ENCODE results near the gene RYR2. TPM values are rescaled to one million over a fixed set of nuclear protein-coding genes. Genes with fewer than 3 reads are reported as not detected.

RYR2 gene
- total RNA-seq, 1 donor from 2014 or later: not detected

DNA sequence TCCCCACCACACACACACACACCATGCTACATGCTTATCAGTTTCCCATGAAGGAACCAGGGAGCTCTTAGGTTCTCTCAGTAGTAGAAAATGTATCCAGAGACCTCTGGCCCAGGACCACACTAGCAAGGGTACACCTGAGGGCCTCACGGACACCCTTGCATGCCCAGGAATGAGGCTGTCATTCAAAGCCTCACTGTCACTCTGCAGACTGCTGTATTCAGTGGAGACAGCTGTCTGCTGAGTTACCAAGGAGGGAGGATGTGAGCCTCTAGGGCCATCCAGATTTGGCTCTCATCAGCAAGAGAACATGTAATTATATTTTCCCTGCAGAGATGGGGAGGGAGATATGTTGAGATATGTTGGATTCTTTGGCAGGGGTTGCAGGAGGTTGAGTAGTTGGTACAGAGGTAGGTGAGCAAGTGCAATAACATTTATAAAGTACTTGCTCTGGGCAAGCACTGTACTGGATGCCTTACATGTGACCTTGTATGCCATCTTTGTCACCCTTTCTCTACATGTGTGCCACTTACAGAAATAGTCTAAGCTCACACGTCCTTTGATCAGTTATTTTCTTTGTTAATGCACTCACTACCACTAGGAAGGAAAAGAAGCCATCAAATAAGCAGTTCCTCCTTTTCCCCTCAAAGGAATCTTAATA is 598.2 kb downstream of the RYR2 start:
- intact Hi-C loops (cut with micrococcal nuclease): no loop called here

DNA sequence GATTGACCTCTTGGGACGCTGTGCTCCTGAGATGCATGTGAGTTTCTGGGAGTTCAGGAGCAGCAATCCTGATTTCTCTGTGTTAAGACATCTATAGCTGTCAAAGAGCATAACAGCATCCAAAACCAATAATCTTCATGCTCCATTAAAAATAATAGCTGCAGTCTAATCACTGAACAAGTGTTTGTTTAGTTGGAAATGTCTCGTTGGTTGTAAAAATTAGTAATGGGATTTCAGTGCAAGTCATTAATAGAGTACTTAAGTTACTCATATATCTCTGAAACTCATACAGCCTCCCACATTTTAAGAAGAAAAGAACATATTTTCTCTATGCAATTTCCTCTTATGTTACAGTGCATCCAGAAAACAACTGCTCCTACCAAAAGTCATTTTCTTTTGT is 599.0 kb downstream of the RYR2 start:
- intact Hi-C loops (cut with micrococcal nuclease): no loop called here

DNA sequence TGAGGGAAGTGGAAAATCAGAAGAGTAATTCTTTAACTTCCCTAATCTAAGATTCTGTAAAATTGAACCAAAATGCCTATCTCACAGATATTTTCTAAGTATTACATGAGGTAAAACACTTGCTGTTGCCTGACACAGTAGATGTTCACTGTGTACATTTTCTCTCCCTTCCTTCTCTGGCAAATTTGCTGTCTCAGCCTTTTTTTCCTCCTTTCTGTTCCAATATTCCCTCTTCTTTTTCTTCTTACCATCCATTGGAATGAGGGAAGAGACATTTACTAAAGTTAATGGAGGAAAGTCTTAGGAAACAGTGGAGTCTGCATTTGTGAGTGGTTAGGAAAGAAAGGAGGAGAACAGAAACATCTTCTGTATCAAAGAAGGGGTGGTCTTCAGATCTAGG is 608.8 kb downstream of the RYR2 start:
- intact Hi-C loops (cut with micrococcal nuclease): no loop called here

DNA sequence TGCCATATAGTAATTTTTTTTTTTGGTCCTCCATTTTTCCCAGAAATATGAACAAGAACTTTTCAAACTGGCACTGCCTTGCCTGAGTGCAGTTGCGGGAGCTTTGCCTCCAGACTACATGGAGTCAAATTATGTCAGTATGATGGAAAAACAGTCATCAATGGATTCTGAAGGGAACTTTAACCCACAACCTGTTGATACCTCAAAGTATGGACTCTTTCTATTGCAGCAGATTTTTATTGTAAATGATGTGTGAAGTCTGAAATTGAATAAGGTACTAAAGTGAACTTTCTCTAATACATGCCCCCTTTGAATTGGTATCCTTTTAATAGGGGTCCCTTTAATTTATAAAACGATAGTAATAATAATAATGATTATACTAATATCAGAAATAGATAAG is 613.8 kb downstream of the RYR2 start:
- intact Hi-C loops (cut with micrococcal nuclease): no loop called here

DNA sequence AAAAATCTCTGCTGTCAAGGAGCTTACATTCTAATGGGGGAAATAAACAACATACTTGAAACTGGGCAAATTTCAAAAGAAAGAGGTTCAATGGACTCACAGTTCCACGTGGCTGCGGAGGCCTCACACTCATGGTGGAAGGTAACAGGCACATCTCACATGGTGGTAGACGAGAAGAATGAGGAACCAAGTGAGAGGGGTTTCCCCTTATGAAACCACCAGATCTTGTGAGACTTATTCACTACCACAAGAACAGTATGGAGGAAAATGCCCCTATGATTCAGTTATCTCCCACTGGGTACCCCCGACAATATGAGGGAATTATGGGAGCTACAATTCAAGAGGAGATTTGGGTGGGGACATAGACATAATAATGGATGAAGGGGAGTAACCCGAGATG is 622.4 kb downstream of the RYR2 start:
- intact Hi-C loops (cut with micrococcal nuclease): no loop called here

DNA sequence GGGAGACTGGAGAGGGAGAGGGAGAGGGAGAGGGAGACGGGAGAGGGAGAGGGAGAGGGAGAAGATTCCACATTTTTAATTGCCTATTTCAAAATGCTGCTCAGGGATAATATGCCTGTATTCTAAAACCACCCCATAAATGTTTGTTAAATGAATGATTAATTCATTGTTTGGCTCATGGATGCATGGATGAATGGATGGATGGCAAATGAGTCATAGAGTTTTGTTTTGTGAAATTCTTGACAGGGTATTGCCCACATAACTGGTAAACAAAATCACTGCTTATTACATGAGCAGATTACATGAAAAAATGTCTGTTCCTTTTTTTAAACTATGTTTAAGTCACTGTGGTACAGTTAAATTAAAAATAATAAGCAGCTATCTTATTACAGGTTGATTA is 628.3 kb downstream of the RYR2 start:
- intact Hi-C loops (cut with micrococcal nuclease): no loop called here

DNA sequence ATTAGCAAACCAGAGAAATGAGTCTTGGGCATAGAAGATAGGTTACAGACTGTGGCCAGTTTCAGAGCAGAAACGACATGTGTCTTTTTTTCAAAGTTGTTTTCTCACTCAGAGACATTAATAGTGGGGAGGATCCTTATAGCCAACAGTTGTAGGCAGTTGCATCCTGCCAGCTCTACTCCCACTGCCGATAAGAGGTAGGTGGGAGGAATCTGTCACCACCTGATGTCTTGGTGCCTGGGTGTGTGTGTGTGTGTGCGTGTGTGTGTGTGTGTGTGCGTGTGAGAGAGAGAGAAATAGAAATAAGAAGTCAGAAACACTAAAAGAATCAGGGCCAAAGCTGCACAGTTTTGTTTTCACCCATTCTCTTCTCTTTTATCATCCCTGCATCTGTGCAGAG is 629.3 kb downstream of the RYR2 start:
- intact Hi-C loops (cut with micrococcal nuclease): no loop called here

DNA sequence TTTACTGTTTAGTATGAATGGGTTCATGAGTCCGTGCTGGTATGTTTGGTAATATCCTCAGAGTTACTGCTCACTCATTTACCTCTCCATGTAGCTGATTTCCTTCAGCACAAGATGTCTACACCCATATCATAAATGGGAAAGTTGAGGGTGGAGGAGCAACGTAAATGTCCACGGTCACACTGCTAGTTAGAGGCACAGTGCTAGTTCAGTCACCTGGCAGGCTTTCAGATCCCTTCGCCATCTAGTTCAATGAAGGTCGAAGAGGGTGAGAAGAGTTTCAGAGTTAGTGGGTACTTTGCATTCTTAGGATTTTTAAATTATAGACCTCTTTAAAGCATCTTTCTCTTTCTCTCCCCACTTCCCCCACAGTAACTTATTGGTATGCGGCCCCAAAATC is 630.0 kb downstream of the RYR2 start:
- intact Hi-C loops (cut with micrococcal nuclease): no loop called here

DNA sequence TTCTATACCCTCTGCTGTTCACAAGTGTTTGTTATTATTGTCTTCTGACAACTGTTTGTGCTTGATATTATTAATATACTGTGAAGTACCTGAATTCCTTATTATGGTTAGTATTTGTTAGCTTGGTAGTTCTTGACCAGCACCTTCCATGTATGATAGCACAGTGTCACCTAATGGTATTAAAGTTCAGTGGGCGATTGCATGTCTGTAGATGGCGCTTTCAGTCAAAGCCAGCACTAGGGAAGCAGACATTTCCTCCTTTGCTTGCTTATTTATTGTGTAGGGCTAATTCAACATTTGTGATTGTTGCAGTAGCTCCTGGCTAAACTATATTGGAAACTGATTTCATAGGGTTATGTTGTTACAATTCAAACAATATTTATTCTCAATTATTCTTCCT is 630.8 kb downstream of the RYR2 start:
- intact Hi-C loops (cut with micrococcal nuclease): no loop called here

DNA sequence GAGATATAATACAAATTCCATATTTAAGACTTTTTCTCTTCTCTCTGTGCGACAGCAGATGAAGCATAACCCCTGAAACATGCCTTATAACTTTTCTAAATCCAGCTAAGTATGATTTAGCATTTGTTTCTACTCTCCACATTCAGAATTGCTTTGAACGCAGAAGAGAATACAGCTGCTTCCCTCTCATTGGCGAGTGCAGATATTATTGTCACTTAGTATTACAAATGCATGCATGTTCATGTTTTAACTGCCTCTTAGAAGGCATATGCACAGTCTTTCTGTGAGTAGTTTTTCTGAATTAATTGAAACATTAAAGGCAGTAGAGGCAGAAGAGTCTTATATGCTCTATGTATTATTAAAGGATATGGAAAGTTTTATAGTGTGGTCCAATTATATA is 631.6 kb downstream of the RYR2 start:
- intact Hi-C loops (cut with micrococcal nuclease): no loop called here

DNA sequence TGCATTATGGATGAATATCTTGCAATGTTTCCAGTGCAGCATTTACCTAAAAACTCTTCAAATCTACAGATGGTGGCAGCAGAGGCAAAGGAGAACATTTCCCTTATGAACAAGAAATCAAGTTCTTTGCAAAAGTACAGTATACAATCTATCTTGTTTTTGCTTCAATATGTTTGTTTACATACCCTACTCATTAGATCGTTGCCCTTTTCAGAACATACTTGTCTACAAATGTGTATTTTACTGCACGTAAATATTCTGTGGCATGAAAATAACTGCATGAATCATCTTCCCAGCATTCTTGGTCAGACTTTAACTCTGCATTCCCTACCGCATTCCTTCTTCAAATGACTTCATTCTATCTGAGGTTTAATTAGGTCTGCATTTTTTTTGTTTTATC is 636.0 kb downstream of the RYR2 start:
- intact Hi-C loops (cut with micrococcal nuclease): loop anchor here (2.0 kb wide), 1 partner anchor 129 kb away; no protein-coding TSS in a partner anchor

DNA sequence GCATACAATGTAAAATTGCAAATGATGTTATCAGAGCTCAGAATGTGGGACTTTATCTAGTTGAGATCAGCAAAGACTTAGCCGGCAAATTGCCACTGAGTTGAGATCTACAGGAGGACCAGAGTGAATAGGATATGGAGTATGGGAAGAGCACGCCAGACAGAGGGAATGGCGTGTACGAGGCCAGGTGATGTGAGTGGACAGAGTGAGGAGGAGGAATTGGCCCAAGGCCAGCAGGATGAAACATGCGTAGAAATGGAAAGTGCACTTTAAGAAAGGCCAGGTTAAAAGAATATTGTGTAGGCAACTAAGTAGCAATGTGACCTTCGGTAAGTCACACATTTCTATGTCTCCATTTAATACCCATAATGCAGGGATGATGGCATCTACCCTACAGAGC is 637.7 kb downstream of the RYR2 start:
- intact Hi-C loops (cut with micrococcal nuclease): loop anchor here (2.0 kb wide), 1 partner anchor 127 kb away; no protein-coding TSS in a partner anchor

DNA sequence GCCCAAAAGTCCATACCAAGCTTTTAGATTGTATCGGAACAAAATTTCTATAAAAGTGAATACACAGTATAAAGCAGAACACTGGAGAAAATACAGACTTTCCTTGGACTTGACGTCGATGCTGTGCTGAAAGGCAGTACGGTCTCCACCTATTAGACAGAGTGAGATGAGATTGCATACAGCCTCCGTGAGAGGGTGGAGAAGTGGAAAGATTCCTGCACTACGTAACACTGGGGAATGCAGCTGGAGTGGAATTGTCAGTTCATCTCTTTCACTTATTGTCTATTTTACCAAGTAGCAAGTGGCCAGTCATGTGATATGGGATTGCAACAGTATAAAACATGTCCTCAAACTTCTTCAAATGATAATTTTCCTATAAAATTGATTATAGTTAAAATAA is 639.2 kb downstream of the RYR2 start:
- intact Hi-C loops (cut with micrococcal nuclease): no loop called here

DNA sequence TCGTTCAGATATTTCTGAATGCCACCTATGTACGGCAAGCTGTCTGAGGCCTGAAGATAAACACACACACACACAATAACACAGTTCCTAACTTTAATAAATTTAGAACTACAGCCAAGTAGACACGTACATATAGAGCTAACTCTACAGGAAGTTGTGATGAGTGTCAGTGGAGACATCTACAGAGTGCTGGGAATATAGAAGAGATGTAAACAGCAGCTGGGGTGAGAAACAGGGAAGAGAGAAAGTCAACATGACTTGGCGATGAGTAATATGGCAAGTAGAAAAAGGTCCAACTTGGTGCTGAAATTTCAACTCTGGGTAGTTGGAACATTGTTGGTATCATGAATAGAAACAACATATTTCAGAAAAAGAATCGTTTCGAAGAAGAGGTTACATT is 642.3 kb downstream of the RYR2 start:
- intact Hi-C loops (cut with micrococcal nuclease): no loop called here

DNA sequence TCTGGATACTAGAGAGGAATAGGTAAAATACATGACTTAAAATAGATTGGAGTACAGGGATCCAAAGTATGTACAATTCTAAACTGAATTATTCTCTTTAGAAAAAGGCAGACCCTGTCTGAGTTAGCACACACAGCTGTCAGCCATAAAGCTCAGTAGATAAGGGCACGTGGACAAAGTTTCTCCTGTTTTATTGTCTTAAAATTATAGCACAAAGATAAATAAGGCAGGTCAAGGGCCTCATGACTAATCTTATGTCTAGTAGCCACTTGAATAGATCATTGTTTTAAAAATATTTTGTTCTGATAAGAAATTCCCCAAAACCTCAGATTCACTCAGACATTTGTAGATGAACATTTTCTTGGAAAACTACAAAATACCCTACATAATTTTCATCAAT is 643.6 kb downstream of the RYR2 start:
- intact Hi-C loops (cut with micrococcal nuclease): no loop called here

DNA sequence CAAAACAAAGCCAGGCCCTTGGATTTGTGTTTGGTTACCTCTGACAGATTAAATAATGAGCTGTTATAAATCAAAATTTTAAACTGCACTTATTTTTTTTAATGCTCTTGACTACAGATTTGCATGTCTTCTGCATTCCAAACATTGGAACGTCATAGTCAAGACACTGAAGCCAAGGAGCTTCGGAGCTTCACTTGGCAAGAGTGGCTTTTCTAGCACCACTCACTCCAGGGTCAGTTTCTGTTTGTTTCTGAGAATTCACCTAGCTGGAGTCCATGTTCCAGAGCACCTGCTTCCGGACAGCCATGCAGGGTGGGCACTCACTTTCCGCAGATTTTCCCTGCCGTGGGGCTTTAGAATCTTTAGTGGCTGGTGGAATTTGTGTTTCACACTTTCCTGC is 645.8 kb downstream of the RYR2 start:
- intact Hi-C loops (cut with micrococcal nuclease): no loop called here

DNA sequence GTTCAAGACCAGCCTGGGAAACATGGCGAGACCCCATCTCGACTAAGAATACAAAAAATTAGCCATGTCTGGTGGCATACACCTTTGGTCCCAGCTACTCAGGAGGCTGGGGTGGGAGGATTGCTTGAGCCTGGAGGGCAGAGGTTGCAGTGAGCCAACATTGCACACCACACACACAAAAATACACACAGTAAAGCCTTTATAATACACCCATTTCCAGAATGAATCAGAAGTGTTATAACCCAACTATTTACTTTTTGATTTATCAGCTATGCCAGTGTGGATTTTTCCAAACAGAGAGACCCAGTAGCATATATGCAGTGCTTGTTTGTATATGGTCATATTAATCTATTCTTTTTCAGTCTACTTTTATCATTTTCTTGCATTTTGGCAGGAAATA is 648.7 kb downstream of the RYR2 start:
- intact Hi-C loops (cut with micrococcal nuclease): no loop called here

DNA sequence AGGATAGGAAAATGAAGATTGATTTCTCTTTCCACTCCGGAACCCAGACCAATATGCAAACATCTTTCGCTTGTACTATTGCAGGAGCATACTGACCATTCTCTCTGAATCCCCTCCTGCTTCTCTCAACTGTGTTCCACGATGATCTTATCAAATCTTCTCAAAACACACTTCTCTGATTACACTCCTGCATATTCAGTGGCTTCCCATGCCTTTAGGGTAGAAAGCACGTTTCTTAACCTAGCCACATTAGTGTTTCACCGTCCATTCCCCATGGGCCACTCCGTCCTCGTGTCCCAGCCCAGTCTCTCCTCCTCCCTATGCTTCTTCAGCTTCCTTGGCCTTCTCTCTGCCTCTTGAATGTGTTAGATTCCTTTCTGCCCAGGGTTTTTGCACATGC is 650.3 kb downstream of the RYR2 start:
- intact Hi-C loops (cut with micrococcal nuclease): no loop called here

DNA sequence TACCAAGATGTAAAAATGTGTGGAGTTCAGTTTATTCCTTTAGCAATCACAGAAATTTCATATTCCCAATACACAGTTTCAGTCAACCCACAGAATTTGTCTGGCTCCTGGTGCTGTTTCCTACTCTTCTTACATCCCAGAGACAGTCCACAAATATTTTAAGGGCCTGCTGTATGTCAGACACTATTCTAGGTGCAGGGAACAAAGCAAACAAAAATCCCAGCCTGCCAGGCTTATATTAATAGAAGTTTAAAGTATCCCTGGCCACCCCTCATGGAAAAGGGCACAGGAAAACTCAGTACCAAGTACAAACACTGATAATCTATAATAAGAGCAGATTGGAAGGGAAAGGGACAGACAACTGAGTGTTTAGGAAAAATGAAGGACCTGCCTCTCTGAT is 653.9 kb downstream of the RYR2 start:
- intact Hi-C loops (cut with micrococcal nuclease): no loop called here

DNA sequence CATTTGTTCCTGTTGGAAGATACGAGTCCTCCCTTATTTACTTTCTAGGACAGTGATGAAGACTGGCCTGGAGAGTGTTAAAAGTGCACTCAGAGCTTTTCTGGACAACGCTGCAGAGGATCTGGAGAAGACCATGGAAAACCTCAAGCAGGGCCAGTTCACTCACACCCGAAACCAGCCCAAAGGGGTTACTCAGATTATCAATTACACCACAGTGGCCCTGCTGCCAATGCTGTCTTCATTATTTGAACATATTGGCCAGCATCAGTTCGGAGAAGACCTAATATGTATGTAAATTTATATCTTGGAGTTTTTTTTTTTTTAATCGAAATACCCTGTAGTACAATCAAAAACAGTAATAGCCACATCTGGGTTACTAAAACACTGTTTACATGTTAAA is 658.2 kb downstream of the RYR2 start:
- intact Hi-C loops (cut with micrococcal nuclease): no loop called here

DNA sequence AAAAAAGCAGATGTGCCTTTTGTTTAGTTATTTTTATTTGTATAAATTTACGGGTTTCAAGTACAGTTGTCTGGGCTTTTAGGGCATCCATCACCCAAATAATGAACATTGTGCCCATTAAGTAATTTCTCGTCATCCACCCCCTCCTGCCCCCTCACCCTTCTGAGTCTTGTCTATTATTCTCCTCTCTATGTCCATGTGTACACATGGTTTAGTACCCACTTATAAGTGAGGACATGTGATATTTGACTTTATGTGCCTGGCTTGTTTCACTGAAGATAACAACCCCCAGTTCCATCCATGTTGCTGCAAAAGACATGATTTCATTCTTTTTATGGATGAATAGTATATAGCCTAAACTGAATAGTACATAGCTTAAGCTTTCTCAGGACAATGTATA is 659.5 kb downstream of the RYR2 start:
- intact Hi-C loops (cut with micrococcal nuclease): no loop called here

DNA sequence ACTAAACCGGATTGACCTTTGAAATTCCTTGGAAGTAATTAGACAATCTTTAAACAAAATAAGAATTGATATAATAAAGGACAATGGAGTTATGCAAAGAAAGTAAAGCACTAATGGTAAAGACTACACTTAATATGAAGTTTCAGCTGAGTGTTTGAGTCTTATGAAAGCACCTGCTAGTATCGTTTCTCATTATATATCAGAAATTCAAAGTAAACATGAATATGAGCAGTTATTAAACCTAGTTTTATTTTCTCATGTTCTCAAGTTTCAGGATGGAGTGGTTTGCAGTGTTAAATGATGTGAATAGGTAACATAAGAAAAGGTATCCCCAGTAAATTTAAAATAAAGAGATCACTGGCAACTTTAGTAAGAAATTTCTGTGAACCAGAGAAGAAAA is 660.2 kb downstream of the RYR2 start:
- intact Hi-C loops (cut with micrococcal nuclease): no loop called here

DNA sequence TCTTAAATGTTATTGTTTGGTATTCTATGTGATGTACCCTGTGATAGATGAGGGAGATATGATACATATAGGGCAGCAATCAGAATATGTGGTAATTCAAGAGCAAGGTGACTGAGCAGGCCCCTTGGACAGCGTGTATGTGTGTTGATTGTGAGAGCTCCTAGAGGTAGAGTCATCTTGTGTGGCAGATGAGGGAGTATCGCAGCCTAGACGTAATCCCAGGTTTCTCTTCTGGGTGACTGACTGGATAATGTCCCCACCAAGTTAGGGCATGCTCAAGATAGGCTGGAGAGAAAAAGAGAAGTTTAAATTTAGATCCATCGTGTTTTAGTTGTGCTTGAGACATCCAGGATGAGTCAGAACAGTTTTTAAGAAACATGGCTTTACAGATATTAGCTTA is 663.5 kb downstream of the RYR2 start:
- intact Hi-C loops (cut with micrococcal nuclease): no loop called here

DNA sequence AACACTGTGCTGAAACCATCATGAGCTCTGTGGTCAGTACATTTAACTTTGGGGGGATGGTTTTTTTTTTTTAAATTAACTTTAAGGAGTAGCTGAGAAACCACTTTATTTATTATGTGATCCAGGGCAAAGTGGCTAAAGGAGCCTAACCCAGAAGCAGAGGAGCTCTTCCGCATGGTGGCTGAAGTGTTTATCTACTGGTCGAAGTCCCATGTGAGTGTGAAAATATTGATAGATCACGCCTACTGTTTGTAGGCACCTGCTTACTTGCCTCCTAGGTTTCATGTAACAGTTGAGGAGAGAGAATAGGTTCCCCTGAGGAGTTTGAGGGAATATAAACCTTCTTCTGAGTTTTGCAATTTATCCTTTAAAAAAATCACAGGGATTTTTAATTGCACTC is 667.4 kb downstream of the RYR2 start:
- intact Hi-C loops (cut with micrococcal nuclease): no loop called here

Measured in T-helper 1 cell treated with Interleukin-12 subunit alpha and Interleukin-12 subunit beta and Interleukin-4 antibody, amounts not matched to agents 30 ng/mL and 1 ng/mL, for 36 hours (primary cell).